Measurements from ENCODE around the gene CDC42BPB.

The CDC42BPB gene

DNA sequence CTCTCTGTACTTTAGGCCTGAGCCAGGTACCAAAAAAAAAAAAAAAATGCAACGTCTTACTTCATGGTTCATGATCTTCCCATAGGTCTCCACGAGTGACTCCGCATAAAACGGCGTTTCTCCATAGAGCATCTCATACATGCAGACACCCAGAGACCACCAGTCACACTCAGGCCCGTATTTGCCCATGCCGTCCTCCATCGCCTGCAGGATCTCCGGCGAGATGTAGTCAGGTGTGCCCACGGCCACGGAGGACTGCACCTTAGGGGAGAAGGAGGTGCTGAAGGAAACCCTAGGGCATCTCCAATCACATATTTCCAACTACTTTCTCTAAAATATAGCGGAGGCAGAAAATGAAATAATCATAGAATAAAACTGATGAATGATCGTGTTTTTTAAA, 73.9 kb downstream of the CDC42BPB start:
- TF ChIP-seq CTCF (IDR thresholded peaks at IDR 0.05; ENCODE audit: borderline replicate concordance, extremely low read depth, low read length, poor library complexity, severe bottlenecking) (no peak), EZH2 (IDR thresholded peaks at IDR 0.05; ENCODE audit: borderline replicate concordance, low read depth, low read length, severe bottlenecking) (no peak)
- no peaks in the 10 kb centered on the region for H4K20me1 ChIP-seq (ENCODE audit: insufficient read depth, low read length)
- H3K36me3 ChIP-seq (ENCODE audit: insufficient read depth, low read length), result no peaks in the 10 kb centered on the region
- no peaks in the 10 kb centered on the region for H3K79me2 ChIP-seq (ENCODE audit: insufficient read depth, low read length)
- DNase-seq, result no peak
- no peak overlapping the region for H3K4me2 ChIP-seq (ENCODE audit: insufficient read depth, low read length)
- H3K9me3 ChIP-seq (ENCODE audit: insufficient read depth, low read length, severe bottlenecking), result peaks cover 13% of the 10 kb centered on the region
- H3K9ac ChIP-seq (ENCODE audit: low read depth, low read length), result no peak overlapping the region
- no peaks in the 10 kb centered on the region for H3K27me3 ChIP-seq (ENCODE audit: insufficient read depth, low read length, poor library complexity)
- H3K27ac ChIP-seq (ENCODE audit: low read length), result no peak overlapping the region
- no peaks in the 10 kb centered on the region for H3K4me1 ChIP-seq (ENCODE audit: insufficient read depth, low read length)
- ATAC-seq (ENCODE audit: insufficient read depth, low read depth), result no peak
- no peak overlapping the region for H3K4me3 ChIP-seq (ENCODE audit: low read depth in 1 of 2, low read length in 2 of 2)
- no peak overlapping the region for H2AFZ ChIP-seq (ENCODE audit: low read depth, low read length)

DNA sequence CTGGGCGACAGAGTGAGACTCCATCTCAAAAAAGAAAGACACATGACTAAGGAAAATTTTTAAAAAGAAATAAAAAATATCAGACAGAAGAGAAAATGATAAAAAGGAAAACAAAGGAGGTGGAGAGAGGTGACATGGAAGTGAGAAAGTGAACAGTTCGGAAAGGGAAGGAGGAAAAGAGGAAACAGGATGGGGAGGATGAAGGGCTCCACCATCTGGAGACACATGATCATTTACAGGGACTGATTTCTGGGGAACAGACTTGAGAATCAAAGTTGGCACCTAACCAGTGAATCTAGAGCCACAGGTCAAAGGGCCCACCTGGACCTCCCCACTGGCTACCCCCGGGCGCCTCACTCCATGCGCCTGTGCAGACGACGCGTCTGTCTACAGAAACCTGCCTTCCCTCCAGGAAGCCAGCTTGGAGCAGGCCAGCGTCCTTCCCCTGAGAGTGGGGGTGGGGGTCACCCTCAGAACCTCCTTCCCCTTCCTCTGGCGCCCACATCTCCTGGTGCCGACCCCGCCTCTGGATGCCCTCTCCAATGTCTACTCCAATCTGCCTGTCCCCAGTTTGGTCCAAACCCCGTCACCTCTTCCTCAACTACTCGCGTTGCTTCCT, 74.4 kb downstream of the CDC42BPB start:
- ATAC-seq (ENCODE audit: insufficient read depth, low read depth) (no peak), DNase-seq (no peak)
- H3K9ac ChIP-seq (ENCODE audit: low read depth, low read length), result no peak overlapping the region
- no peak overlapping the region for H2AFZ ChIP-seq (ENCODE audit: low read depth, low read length)
- no peaks in the 10 kb centered on the region for H3K36me3 ChIP-seq (ENCODE audit: insufficient read depth, low read length)
- H4K20me1 ChIP-seq (ENCODE audit: insufficient read depth, low read length), result no peaks in the 10 kb centered on the region
- no peak overlapping the region for H3K27ac ChIP-seq (ENCODE audit: low read length)
- H3K4me1 ChIP-seq (ENCODE audit: insufficient read depth, low read length), result no peaks in the 10 kb centered on the region
- H3K4me2 ChIP-seq (ENCODE audit: insufficient read depth, low read length), result no peak overlapping the region
- no peak overlapping the region for H3K4me3 ChIP-seq (ENCODE audit: low read depth in 1 of 2, low read length in 2 of 2)
- no peaks in the 10 kb centered on the region for H3K79me2 ChIP-seq (ENCODE audit: insufficient read depth, low read length)
- H3K27me3 ChIP-seq (ENCODE audit: insufficient read depth, low read length, poor library complexity), result no peaks in the 10 kb centered on the region
- H3K9me3 ChIP-seq (ENCODE audit: insufficient read depth, low read length, severe bottlenecking), result peaks cover 12% of the 10 kb centered on the region
- TF ChIP-seq EZH2 (IDR thresholded peaks at IDR 0.05; ENCODE audit: borderline replicate concordance, low read depth, low read length, severe bottlenecking) (no peak), CTCF (IDR thresholded peaks at IDR 0.05; ENCODE audit: borderline replicate concordance, extremely low read depth, low read length, poor library complexity, severe bottlenecking) (peak; percentile 12)

DNA sequence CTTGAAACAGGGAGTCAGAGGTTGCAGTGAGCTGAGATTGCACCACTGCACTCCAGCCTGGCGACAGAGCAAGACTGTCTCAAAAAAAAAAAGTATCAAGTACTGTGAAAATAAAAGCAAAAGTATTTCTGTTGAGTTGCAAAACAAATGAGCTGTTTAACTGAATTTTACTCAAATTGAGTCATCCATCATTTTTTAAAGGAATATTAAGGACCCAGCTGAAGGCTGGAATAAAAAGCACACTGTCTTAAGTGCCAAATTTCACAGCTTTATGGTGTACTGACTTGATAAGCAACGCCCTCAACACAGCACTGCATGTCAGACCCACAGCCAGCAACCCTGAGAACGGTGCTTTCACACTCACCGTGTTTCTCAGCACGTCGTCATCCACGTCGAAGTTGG, 76.9 kb downstream of the CDC42BPB start:
- Histone ChIP-seq H3K4me3 (ENCODE audit: low read depth in 1 of 2, low read length in 2 of 2) (no peak overlapping the region), H3K27me3 (ENCODE audit: insufficient read depth, low read length, poor library complexity) (no peaks in the 10 kb centered on the region), H2AFZ (ENCODE audit: low read depth, low read length) (no peak overlapping the region), H3K9ac (ENCODE audit: low read depth, low read length) (no peak overlapping the region), H3K4me1 (ENCODE audit: insufficient read depth, low read length) (no peaks in the 10 kb centered on the region), H3K9me3 (ENCODE audit: insufficient read depth, low read length, severe bottlenecking) (no peaks in the 10 kb centered on the region), H3K36me3 (ENCODE audit: insufficient read depth, low read length) (no peaks in the 10 kb centered on the region), H3K27ac (ENCODE audit: low read length) (no peak overlapping the region), H3K4me2 (ENCODE audit: insufficient read depth, low read length) (no peak overlapping the region), H3K79me2 (ENCODE audit: insufficient read depth, low read length) (no peaks in the 10 kb centered on the region), H4K20me1 (ENCODE audit: insufficient read depth, low read length) (no peaks in the 10 kb centered on the region)
- DNase-seq, result no peak
- TF ChIP-seq EZH2 (IDR thresholded peaks at IDR 0.05; ENCODE audit: borderline replicate concordance, low read depth, low read length, severe bottlenecking), result no peak
- no peak for TF ChIP-seq CTCF (IDR thresholded peaks at IDR 0.05; ENCODE audit: borderline replicate concordance, extremely low read depth, low read length, poor library complexity, severe bottlenecking)
- no peak for ATAC-seq (ENCODE audit: insufficient read depth, low read depth)

All from DND-41 (cell line).